ENCODE measurements around the gene AKAP5. TPM values are rescaled to one million over a fixed set of nuclear protein-coding genes. Genes with fewer than 3 reads are reported as not detected.

Gene AKAP5
- total RNA-seq, 2 donors from 2014 or later = 0.51 to 0.82 TPM

DNA sequence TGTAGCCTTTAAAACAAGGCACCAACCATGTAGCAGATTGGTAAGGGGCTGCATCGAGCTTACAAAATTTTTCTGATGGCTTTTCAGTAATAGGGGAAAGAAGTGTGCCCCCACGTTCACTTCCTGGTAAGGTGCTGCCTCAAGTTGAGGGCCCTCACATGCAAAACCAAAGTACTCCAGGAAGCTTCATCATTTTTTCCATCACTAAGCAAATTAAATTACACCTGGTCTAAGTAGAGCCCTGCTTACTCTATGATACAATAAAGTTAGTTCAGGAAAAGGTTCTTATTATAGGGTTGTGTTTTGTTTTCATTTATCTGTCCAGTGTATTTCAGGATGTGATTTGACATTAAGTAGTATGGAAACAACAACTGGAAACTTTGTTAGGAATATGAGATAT is 15.0 kb upstream of the AKAP5 start:
- H3K27me3 ChIP-seq (replicated peaks; ENCODE audit: insufficient read depth) = no peaks in the 10 kb centered on the region
- H3K4me1 ChIP-seq (replicated peaks) = no peaks in the 10 kb centered on the region
- no peak overlapping the region for H3K27ac ChIP-seq
- H3K4me3 ChIP-seq = no peak overlapping the region
- no peaks in the 10 kb centered on the region for H3K9me3 ChIP-seq
- intact Hi-C loops (cut with DNase I) = no loop called here
- no peak for DNase-seq (ENCODE audit: low spot score)
- no peaks in the 10 kb centered on the region for H3K36me3 ChIP-seq
- TF ChIP-seq POLR2A (IDR thresholded peaks at IDR 0.05) (no peak), POLR2AphosphoS5 (IDR thresholded peaks at IDR 0.05) (no peak), CTCF (IDR thresholded peaks at IDR 0.05) (no peak)
- 97% methylated on average over 2 of the region's 2 CpGs for WGBS

- TF ChIP-seq CTCF (IDR thresholded peaks at IDR 0.05) (no peak), POLR2A (IDR thresholded peaks at IDR 0.05) (no peak), POLR2AphosphoS5 (IDR thresholded peaks at IDR 0.05) (no peak)
- Histone ChIP-seq H3K27me3 (replicated peaks; ENCODE audit: insufficient read depth) (no peaks in the 10 kb centered on the region), H3K27ac (no peak overlapping the region), H3K4me3 (no peak overlapping the region), H3K36me3 (no peaks in the 10 kb centered on the region), H3K4me1 (replicated peaks) (no peaks in the 10 kb centered on the region), H3K9me3 (no peaks in the 10 kb centered on the region)
- intact Hi-C loops (cut with DNase I) = no loop called here
- 95% methylated on average over 10 of the region's 10 CpGs for WGBS
- DNase-seq (ENCODE audit: low spot score) = no peak
Observed at GRCh38 chr14:64454671-64455070, 10.6 kb upstream of the AKAP5 start.

GRCh38 chr14:64459405-64460136 is 5.7 kb upstream of the AKAP5 start:
- Histone ChIP-seq H3K4me1 (replicated peaks) (no peaks in the 10 kb centered on the region), H3K4me3 (no peak overlapping the region), H3K27me3 (replicated peaks; ENCODE audit: insufficient read depth) (no peaks in the 10 kb centered on the region), H3K9me3 (no peaks in the 10 kb centered on the region), H3K36me3 (no peaks in the 10 kb centered on the region), H3K27ac (no peak overlapping the region)
- intact Hi-C loops (cut with DNase I) = no loop called here
- WGBS = 76% methylated on average over 4 of the region's 4 CpGs
- TF ChIP-seq POLR2AphosphoS5 (IDR thresholded peaks at IDR 0.05) = no peak
- TF ChIP-seq CTCF (IDR thresholded peaks at IDR 0.05) = no peak
- no peak for TF ChIP-seq POLR2A (IDR thresholded peaks at IDR 0.05)
- DNase-seq (ENCODE audit: low spot score) = no peak

GRCh38 chr14:64461221-64461620 is 4.1 kb upstream of the AKAP5 start:
- Histone ChIP-seq H3K27ac (no peak overlapping the region), H3K4me1 (replicated peaks) (no peaks in the 10 kb centered on the region), H3K4me3 (no peak overlapping the region), H3K27me3 (replicated peaks; ENCODE audit: insufficient read depth) (no peaks in the 10 kb centered on the region), H3K9me3 (no peaks in the 10 kb centered on the region), H3K36me3 (no peaks in the 10 kb centered on the region)
- DNase-seq (ENCODE audit: low spot score) = no peak
- no peak for TF ChIP-seq CTCF (IDR thresholded peaks at IDR 0.05)
- no peak for TF ChIP-seq POLR2AphosphoS5 (IDR thresholded peaks at IDR 0.05)
- TF ChIP-seq POLR2A (IDR thresholded peaks at IDR 0.05) = no peak
- 88% methylated on average over 3 of the region's 3 CpGs for WGBS
- intact Hi-C loops (cut with DNase I) = no loop called here

DNA sequence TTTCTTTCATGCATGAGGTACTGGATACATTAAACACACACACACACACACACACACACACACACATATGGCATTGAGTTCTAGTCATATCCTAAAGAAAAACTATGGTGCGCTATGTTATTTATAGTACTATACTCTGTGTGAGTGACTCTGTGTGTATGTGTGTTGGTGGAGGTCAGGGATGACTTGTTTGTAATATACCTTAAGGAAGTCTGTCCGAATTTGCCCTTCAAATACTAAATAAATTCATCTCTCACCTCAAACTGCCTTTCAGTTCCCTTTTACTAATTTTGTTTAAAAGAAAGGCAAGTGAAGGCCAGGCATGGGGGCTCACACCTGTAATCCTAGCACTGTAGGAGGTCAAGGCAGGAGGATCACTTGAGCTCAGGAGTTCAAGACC is 2.1 kb upstream of the AKAP5 start:
- Histone ChIP-seq H3K4me1 (replicated peaks) (peaks cover 4% of the 10 kb centered on the region), H3K36me3 (no peaks in the 10 kb centered on the region), H3K27ac (no peak overlapping the region), H3K9me3 (no peaks in the 10 kb centered on the region), H3K4me3 (no peak overlapping the region), H3K27me3 (replicated peaks; ENCODE audit: insufficient read depth) (no peaks in the 10 kb centered on the region)
- DNase-seq (ENCODE audit: low spot score) = no peak
- TF ChIP-seq POLR2AphosphoS5 (IDR thresholded peaks at IDR 0.05) = no peak
- no peak for TF ChIP-seq CTCF (IDR thresholded peaks at IDR 0.05)
- TF ChIP-seq POLR2A (IDR thresholded peaks at IDR 0.05) = no peak
- WGBS = 98% methylated on average over 2 of the region's 2 CpGs
- intact Hi-C loops (cut with DNase I) = no loop called here
